PC-3 (cell line): ENCODE data around the gene IPO8. TPM values are rescaled to one million over a fixed set of nuclear protein-coding genes. Genes with fewer than 3 reads are reported as not detected.

Experiments
- ATAC-seq: fragments of 200-7000 bp; cut with Tn5 transposase; 2 replicates; pipeline ENCODE4 v1.9.1; 2020; ENCODE audit warnings: mild to moderate bottlenecking, moderate library complexity
- BruUV-seq: library from RNA; stranded (reverse); fragments of 400-500 nt; replicated peaks from 2 replicates; lab custom pipeline; 2021; lab: Mats Ljungman, UMichigan
- CTCF ChIA-PET: fragments of 300-600 bp; sonication (Branson Sonifier 250); formaldehyde crosslinking; loops from one replicate; lab custom pipeline; 2022; ENCODE audit warnings: antibody characterized with exemption; lab: Charles Lee
- POLR2A ChIA-PET: fragments of 300-600 bp; sonication (Branson Sonifier 250); formaldehyde crosslinking; loops from one replicate; lab custom pipeline; 2022; ENCODE audit warnings: antibody characterized with exemption; ENCODE audit not compliant: unreplicated experiment; lab: Charles Lee
- DNase-seq: peaks from one replicate; pipeline ENCODE4 v3.0.0-alpha.2; 2015
- H2AFZ ChIP-seq: fragments of 300-600 bp; sonication (generic); 2 replicates; pipeline ENCODE4 v1.6.0; 2016; ENCODE audit warnings: antibody characterized with exemption, low read length
- H3F3A ChIP-seq: fragments of 300-600 bp; sonication (generic); one replicate; pipeline ENCODE4 v1.6.0; 2017; ENCODE audit warnings: antibody characterized with exemption, low read length, control low read depth, mild to moderate bottlenecking; ENCODE audit not compliant: unreplicated experiment
- H3K27ac ChIP-seq: fragments of 300-600 bp; sonication (generic); 2 replicates; pipeline ENCODE4 v1.5.1; 2016; ENCODE audit warnings: mild to moderate bottlenecking, low read length
- H3K27me3 ChIP-seq: fragments of 300-600 bp; sonication (generic); 2 replicates; pipeline ENCODE4 v1.6.1; 2016; ENCODE audit warnings: low read length, mixed read lengths
- H3K36me3 ChIP-seq: fragments of 300-600 bp; sonication (generic); 2 replicates; pipeline ENCODE4 v1.6.1; 2016; ENCODE audit warnings: low read depth, mixed run types, low read length, mixed read lengths
- H3K4me1 ChIP-seq: fragments of 300-600 bp; sonication (generic); 2 replicates; pipeline ENCODE4 v1.5.1; 2016; ENCODE audit warnings: low read length; ENCODE audit not compliant: insufficient read depth
- H3K4me2 ChIP-seq: fragments of 300-600 bp; sonication (generic); 2 replicates; pipeline ENCODE4 v1.6.0; 2016; ENCODE audit warnings: low read length
- H3K4me3 ChIP-seq: fragments of 300-600 bp; sonication (generic); 2 replicates; pipeline ENCODE4 v1.5.1; 2016; ENCODE audit warnings: mild to moderate bottlenecking, low read length, mixed read lengths
- H3K79me2 ChIP-seq: fragments of 300-600 bp; sonication (generic); 2 replicates; pipeline ENCODE4 v1.6.1; 2017; ENCODE audit warnings: low read length, mixed read lengths
- H3K9ac ChIP-seq: fragments of 300-600 bp; sonication (generic); 2 replicates; pipeline ENCODE4 v1.6.0; 2016; ENCODE audit warnings: mild to moderate bottlenecking, low read length
- H3K9me2 ChIP-seq: fragments of 300-600 bp; sonication (generic); replicated peaks from 2 replicates; pipeline ENCODE4 v1.6.1; 2016; ENCODE audit warnings: mixed run types, low read length, mixed read lengths
- H3K9me3 ChIP-seq: fragments of 300-600 bp; sonication (generic); 2 replicates; pipeline ENCODE4 v1.6.1; 2016; ENCODE audit warnings: low read length, mixed read lengths
- H4K20me1 ChIP-seq: fragments of 300-600 bp; sonication (generic); 2 replicates; pipeline ENCODE4 v1.6.1; 2016; ENCODE audit warnings: low read length, mixed read lengths
- CTCF ChIP-seq: fragments of 300-600 bp; sonication (generic); conservative IDR thresholded peaks from 2 replicates; pipeline ENCODE4 v1.5.1; 2017; ENCODE audit warnings: antibody characterized with exemption, low read depth, mild to moderate bottlenecking, low read length
- EZH2 ChIP-seq: fragments of 300-600 bp; sonication (generic); IDR thresholded peaks from one replicate; pipeline ENCODE4 v1.6.1; 2017; ENCODE audit warnings: antibody characterized with exemption, mild to moderate bottlenecking, low read length; ENCODE audit not compliant: unreplicated experiment
- EZH2phosphoT487 ChIP-seq: fragments of 300-600 bp; sonication (generic); IDR thresholded peaks from 2 replicates; pipeline ENCODE4 v1.6.1; 2018; ENCODE audit warnings: mild to moderate bottlenecking, antibody characterized with exemption, low read length, borderline replicate concordance
- intact Hi-C: fragments of 100-400 bp; cut with micrococcal nuclease; formaldehyde crosslinking; loops from 2 replicates; pipeline ENCODE4 v1.9.0; 2023
- total RNA-seq: library from RNA; depleted of rRNA; stranded (reverse); fragments of >200 nt; gene quantifications from 2 replicates; pipeline ENCODE4 v1.2.3, GENCODE V29; 2014

The IPO8 gene
- total RNA-seq, 1 experiment from 2014 or later: 13.3 TPM

- no TSS peak for BruUV-seq
- H3K9ac ChIP-seq: no peak overlapping the region
- ChIA-PET POLR2A (no interaction called here), CTCF (no interaction called here)
- H3K4me2 ChIP-seq: no peak overlapping the region
- TF ChIP-seq EZH2phosphoT487 (no peak), EZH2 (no peak), CTCF (no peak)
- H3K79me2 ChIP-seq: no peaks in the 10 kb centered on the region
- H3K27me3 ChIP-seq: no peaks in the 10 kb centered on the region
- no peak overlapping the region for H2AFZ ChIP-seq
- intact Hi-C loops: no loop called here
- no peaks in the 10 kb centered on the region for H4K20me1 ChIP-seq
- H3K4me3 ChIP-seq: no peak overlapping the region
- no peaks in the 10 kb centered on the region for H3K36me3 ChIP-seq
- H3F3A ChIP-seq: no peaks in the 10 kb centered on the region
- DNase-seq (no peak), ATAC-seq (no peak)
- H3K9me2 ChIP-seq: no peaks in the 10 kb centered on the region
- H3K4me1 ChIP-seq: no peaks in the 10 kb centered on the region
- no peaks in the 10 kb centered on the region for H3K9me3 ChIP-seq
- H3K27ac ChIP-seq: no peak overlapping the region
Observed at GRCh38 chr12:30652034-30652696, 43.5 kb downstream of the IPO8 start.

GRCh38 chr12:30646821-30647220, 48.8 kb downstream of the IPO8 start:
- Histone ChIP-seq H3K36me3 (no peaks in the 10 kb centered on the region), H3K27me3 (no peaks in the 10 kb centered on the region), H3K4me1 (no peaks in the 10 kb centered on the region), H2AFZ (no peak overlapping the region), H3K9me2 (no peaks in the 10 kb centered on the region), H3K9ac (no peak overlapping the region), H3K79me2 (no peaks in the 10 kb centered on the region), H3K9me3 (no peaks in the 10 kb centered on the region), H4K20me1 (no peaks in the 10 kb centered on the region), H3K4me3 (no peak overlapping the region), H3F3A (no peaks in the 10 kb centered on the region), H3K4me2 (no peak overlapping the region), H3K27ac (no peak overlapping the region)
- ATAC-seq (no peak), DNase-seq (no peak)
- intact Hi-C loops: no loop called here
- no TSS peak for BruUV-seq
- no peak for TF ChIP-seq EZH2
- no peak for TF ChIP-seq CTCF
- no peak for TF ChIP-seq EZH2phosphoT487
- ChIA-PET CTCF (no interaction called here), POLR2A (no interaction called here)

GRCh38 chr12:30643366-30643765, 52.3 kb downstream of the IPO8 start:
- Histone ChIP-seq H3K36me3 (no peaks in the 10 kb centered on the region; the same call in 1 of the 2 replicates), H3K27ac (no peak overlapping the region), H3K9me2 (no peaks in the 10 kb centered on the region), H3K9me3 (no peaks in the 10 kb centered on the region), H3K27me3 (no peaks in the 10 kb centered on the region), H3K79me2 (no peaks in the 10 kb centered on the region), H4K20me1 (no peaks in the 10 kb centered on the region), H3F3A (no peaks in the 10 kb centered on the region), H3K4me3 (no peak overlapping the region), H3K9ac (no peak overlapping the region), H3K4me1 (no peaks in the 10 kb centered on the region), H3K4me2 (no peak overlapping the region), H2AFZ (no peak overlapping the region)
- DNase-seq: peak; percentile 8
- TF ChIP-seq EZH2phosphoT487 (no peak), EZH2 (no peak)
- intact Hi-C loops: no loop called here
- BruUV-seq: no TSS peak
- CTCF ChIA-PET: no interaction called here
- ATAC-seq: no peak
- POLR2A ChIA-PET: no interaction called here
